CD4-positive, alpha-beta T cell treated with Interferon gamma for 1 hour (primary cell): ENCODE measurements around the gene BMP4.

ENCODE experiments used
- DNase-seq: peaks from one replicate; pipeline ENCODE4 v3.0.0-alpha.2; 2020

The BMP4 gene

GRCh38 chr14:53942970-53943750 is 13.5 kb downstream of the BMP4 start:
- no peak for DNase-seq

GRCh38 chr14:53938136-53938837 is 18.3 kb downstream of the BMP4 start:
- DNase-seq, result no peak

- DNase-seq, result no peak
Measured at GRCh38 chr14:53934778-53935414, 21.7 kb downstream of the BMP4 start.

- no peak for DNase-seq
Measured at GRCh38 chr14:53932966-53933365, 23.7 kb downstream of the BMP4 start.

- no peak for DNase-seq
Measured at GRCh38 chr14:53929871-53930715, 26.5 kb downstream of the BMP4 start.

- no peak for DNase-seq
Measured at GRCh38 chr14:53927171-53927570, 29.5 kb downstream of the BMP4 start.

- no peak for DNase-seq
Measured at GRCh38 chr14:53925201-53925766, 31.3 kb downstream of the BMP4 start.

GRCh38 chr14:53924753-53925152 is 31.9 kb downstream of the BMP4 start:
- DNase-seq, result no peak

GRCh38 chr14:53921027-53921426 is 35.6 kb downstream of the BMP4 start:
- DNase-seq, result no peak

GRCh38 chr14:53916239-53916638 is 40.4 kb downstream of the BMP4 start:
- DNase-seq, result no peak

GRCh38 chr14:53915364-53916014 is 41.1 kb downstream of the BMP4 start:
- no peak for DNase-seq

GRCh38 chr14:53912021-53912420 is 44.6 kb downstream of the BMP4 start:
- no peak for DNase-seq

GRCh38 chr14:53908416-53908815 is 48.2 kb downstream of the BMP4 start:
- DNase-seq, result no peak

- no peak for DNase-seq
Measured at GRCh38 chr14:53902307-53902706, 54.3 kb downstream of the BMP4 start.

GRCh38 chr14:53900499-53900898 is 56.1 kb downstream of the BMP4 start:
- no peak for DNase-seq
